Hepatic stellate cell (primary cell): ENCODE data around the gene ATG7.

Source experiments
- DNase-seq: peaks from one replicate; pipeline ENCODE4 v3.0.0; 2011; ENCODE audit warnings: low spot score

The ATG7 gene

GRCh38 chr3:11554666-11555065 is 282.5 kb downstream of the ATG7 start:
- no peak for DNase-seq

DNA sequence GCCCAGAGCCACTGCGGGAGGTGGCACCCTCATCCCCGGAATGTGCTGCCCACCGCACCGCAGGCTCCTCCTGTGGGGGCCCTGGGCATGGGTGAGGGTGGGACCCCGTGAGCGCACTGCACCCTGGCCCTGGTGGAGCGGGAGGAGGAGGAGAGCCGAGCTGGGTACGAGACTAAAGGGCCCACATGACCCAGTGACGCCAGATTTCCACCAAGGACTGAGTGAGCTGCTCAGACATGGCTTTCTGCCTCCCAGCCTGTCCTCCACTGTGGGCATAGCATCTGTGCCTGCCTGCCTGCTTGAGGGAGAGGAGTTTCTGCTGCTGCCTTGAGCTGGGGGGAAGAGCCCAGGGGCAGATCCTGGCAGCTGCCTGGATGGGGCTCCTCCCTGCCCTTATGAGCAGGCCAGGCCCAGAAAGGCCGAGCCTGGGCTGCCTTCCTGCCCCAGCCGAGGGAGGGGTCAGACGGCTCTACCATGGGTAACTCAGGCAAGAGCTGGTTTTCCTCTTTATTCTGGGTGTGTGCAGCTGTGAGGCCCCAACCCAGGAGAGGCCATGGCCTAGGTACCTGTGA is 283.1 kb downstream of the ATG7 start:
- no peak for DNase-seq

GRCh38 chr3:11555881-11556633 is 283.9 kb downstream of the ATG7 start:
- no peak for DNase-seq

- peak; percentile 91 for DNase-seq
Observed at GRCh38 chr3:11556851-11557644, 284.9 kb downstream of the ATG7 start.

- peak; percentile 79 for DNase-seq
Observed at GRCh38 chr3:11558002-11558401, 285.8 kb downstream of the ATG7 start.

DNA sequence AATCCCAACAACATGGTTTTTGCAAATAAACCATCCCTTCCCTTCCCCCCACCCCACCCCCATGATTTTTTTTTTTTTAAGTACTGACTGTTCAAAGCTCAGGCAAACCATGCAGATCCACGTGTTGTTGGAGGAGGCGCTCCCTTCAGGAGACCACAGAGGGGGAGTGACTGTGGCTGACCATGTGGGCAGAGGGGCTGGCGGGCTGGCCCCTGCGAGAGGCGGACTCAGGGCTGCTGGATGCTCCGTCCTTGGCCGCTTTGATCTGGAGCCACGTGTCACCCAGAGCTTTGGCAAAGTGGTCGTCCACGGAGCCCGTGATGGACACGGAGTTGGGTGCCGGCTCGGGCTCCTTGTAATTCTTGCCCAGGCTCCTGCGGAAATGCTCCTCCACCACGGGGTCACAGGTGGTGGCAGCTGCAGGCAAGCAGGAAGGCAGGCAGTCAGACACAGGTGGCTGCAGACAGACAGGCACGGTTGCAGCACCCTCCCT is 286.3 kb downstream of the ATG7 start:
- no peak for DNase-seq

DNA sequence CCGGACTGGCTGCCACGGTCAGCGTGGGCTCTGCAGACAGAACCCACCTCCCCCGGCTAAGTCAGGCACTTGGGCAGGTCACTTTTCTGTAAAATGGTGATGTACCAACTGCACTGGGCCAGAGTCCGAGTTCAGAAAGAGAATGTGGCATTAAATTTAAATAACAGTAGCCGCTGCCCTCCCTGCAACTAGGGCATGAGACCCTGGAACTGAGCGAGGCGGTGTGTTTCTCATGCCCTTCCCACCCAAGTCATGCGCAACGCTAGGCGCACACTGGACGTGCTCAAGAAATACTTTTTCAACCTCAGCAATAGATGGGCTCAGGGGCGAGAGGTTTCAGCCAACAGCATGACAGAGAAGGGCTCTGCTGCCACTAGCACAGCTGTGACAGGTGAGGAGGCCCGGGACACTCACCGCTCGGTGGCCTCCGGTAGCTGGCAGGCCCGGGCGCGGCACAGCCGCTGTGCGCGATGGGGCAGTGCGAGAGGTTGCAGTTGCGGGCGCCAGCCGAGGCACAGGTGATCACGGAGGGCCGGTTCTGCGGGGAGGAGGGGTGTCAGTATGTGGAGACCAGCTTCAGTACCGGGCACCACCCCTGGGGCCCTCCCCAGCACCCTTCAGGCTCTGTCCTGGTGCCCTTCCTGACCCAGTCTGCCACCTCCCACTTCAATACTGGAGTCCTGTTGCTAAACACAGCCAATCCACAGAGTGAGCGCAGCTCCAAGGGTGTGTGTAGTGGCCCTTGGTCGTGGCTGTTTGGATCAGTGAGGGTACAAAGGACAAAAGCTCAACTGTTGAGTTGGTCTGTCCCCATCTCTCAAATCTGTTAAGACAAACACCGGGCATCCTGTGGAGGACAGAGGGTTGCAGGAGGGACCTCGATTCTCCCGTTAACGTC is 287.0 kb downstream of the ATG7 start:
- no peak for DNase-seq

DNA sequence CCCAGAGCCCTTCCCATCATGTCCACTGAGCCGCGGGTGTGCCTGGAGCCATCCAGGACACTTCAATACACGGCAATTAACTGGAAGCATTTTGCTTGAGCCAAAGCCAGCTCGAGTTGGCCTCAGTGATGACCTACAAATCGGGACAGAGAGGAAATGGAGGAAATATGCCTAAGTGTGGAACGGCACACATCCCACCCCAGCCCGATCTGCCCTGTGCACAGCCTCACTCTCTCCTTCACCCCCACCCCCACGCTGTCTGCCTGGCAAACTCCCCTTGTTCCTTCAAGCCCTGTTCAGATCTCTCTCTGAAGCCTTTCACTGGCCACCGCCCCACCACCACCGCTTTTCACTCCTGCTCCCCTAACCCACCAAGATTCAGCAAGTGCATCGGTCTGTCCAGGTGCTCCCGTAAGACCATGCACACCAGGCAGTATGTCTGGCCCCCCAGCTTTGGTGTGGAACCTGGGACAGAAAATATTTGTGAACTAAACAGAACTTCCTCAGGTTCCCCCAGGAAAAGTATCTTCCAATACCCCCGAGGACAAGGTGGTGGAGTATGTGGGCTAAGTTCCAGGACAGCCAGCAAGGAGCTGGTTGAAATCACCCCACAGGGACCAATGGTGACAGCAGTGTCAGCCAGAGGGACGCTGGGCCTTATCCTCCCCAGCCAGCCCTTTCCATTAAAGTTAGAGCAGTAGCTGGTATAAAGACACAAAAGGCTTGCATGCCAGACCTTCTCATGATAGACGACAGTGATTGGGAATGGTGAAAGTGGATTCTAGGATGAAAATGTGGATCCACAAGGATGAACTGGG is 287.8 kb downstream of the ATG7 start:
- no peak for DNase-seq

- DNase-seq, result no peak
Observed at GRCh38 chr3:11560746-11561145, 288.5 kb downstream of the ATG7 start.

- no peak for DNase-seq
Observed at GRCh38 chr3:11562277-11562881, 290.2 kb downstream of the ATG7 start.

- no peak for DNase-seq
Observed at GRCh38 chr3:11563159-11563864, 291.1 kb downstream of the ATG7 start.

DNA sequence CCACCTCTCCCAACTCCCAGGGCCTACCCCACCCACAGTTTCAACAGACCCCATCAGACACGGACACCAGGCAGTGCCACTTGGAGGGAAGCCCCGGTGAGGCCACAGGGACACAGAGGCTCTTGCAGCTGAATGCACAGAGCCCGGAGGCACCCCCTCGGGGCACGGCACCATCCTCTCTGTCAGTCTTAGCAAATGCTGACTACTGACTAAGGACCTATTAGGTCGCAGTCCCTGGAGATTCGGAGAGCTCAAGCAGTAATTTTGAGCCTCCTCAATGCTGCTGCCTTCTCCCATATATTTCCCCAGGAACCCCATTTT is 291.6 kb downstream of the ATG7 start:
- no peak for DNase-seq

DNA sequence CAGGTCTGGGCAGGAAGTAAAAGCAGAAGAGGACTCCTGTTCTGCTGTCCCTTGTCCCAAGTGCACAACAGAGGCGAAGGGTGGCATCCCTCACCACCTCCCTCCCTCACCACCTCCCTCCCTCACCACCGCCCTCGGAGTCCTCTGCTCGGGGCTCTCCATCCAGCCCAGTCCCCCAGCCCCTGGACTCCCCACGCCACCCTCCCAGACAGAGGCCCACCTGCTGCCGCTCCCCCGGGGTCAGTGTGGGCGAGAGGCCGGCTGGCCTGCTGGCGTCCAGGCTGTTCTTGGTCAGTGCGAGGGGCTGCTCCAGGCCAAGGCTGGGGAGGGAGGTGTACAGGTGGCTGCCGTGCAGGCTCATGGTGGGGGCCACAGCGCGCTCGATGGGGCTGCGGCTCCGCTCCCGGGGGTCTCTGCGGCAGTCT is 292.4 kb downstream of the ATG7 start:
- no peak for DNase-seq

DNA sequence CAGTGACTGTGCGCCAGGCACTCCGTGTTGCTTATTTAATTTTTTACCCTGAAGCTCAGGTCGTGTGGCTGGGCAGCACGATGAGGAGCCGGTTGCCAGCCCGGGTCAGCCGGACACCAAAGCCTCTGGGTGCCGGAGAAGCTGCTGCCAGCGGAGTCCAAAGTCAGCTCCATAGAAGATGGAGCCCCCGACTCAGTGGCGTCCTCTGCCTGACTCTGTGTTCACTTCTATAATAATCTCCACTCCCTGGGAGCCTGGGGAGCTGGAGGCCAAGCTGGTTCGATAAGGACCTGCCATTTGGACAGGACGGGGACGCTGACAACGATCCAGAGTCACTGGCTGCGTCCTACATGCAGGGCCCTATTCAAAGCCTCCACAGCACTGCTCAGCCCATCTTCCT is 292.9 kb downstream of the ATG7 start:
- DNase-seq, result no peak

GRCh38 chr3:11565492-11565891 is 293.3 kb downstream of the ATG7 start:
- DNase-seq, result no peak

DNA sequence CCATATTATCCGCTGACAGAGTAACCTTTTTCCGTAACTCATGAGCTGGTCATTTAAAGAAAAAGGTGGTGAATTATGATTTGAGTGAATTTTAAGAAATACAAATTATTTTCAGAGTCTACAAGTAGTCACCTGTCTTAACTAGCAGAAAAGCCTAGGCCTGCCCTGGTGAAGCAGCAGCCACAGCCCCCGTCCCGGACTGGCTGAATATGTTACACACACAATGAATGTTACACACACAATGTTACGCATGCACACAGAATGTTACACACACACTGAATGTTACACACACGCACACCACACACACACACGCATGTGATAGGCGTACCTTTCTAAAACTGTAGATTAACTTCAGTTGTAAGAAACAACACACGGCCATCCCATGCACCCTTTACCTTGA is 293.7 kb downstream of the ATG7 start:
- no peak for DNase-seq

DNA sequence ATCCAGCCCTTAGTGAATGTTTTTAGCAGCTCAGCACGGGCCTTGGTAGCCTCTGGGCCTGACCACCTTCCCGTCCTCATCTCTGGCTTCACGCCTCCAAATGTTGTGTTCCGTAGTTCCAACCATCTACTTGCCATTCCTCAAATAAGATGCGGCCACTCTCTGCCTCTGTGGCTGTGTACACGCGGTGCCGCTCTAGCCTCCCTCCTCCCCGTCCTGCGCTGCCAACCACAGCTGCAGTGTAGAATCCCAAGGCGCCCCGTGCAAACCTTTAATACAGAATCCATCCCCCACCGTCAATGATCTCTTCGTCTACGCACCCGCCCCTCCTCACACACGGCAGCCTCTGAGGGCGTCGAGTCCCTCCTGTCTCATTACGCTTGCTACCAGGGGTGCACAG is 294.3 kb downstream of the ATG7 start:
- DNase-seq, result no peak

- DNase-seq, result no peak
Observed at GRCh38 chr3:11566916-11567315, 294.7 kb downstream of the ATG7 start.

GRCh38 chr3:11567516-11568467 is 295.6 kb downstream of the ATG7 start:
- DNase-seq, result peak; percentile 89
